Karpas-422 (cell line): ENCODE measurements around the gene PLXND1. TPM values are rescaled to one million over a fixed set of nuclear protein-coding genes. Genes with fewer than 3 reads are reported as not detected.

Source experiments
- DNase-seq: peaks from one replicate; pipeline ENCODE4 v3.0.0-alpha.2; 2015
- H2AFZ ChIP-seq: fragments of 200-600 bp; sonication (generic); 2 replicates; pipeline ENCODE4 v1.6.1; 2014; ENCODE audit warnings: antibody characterized with exemption, low read length, mixed read lengths
- H3K27ac ChIP-seq: fragments of 200-600 bp; sonication (generic); 2 replicates; pipeline ENCODE4 v1.5.1; 2014; ENCODE audit warnings: mild to moderate bottlenecking, low read length, moderate library complexity
- H3K27me3 ChIP-seq: fragments of 200-600 bp; sonication (generic); 2 replicates; pipeline ENCODE4 v1.6.1; 2014; ENCODE audit warnings: low read length, mixed read lengths
- H3K36me3 ChIP-seq: fragments of 200-600 bp; sonication (generic); 2 replicates; pipeline ENCODE4 v1.6.1; 2014; ENCODE audit warnings: low read length, mixed read lengths; ENCODE audit not compliant: insufficient read depth
- H3K4me1 ChIP-seq: fragments of 200-600 bp; sonication (generic); 2 replicates; pipeline ENCODE4 v1.6.1; 2014; ENCODE audit warnings: mild to moderate bottlenecking, low read length, mixed read lengths
- H3K4me2 ChIP-seq: fragments of 200-600 bp; sonication (generic); 2 replicates; pipeline ENCODE4 v1.6.1; 2014; ENCODE audit warnings: low read length, low read depth, mild to moderate bottlenecking; ENCODE audit not compliant: poor library complexity, severe bottlenecking
- H3K4me3 ChIP-seq: fragments of 200-600 bp; sonication (generic); 2 replicates; pipeline ENCODE4 v1.5.1; 2014; ENCODE audit warnings: mild to moderate bottlenecking, antibody characterized with exemption, low read length, mixed read lengths
- H3K79me2 ChIP-seq: fragments of 200-600 bp; sonication (generic); 2 replicates; pipeline ENCODE4 v1.6.1; 2014; ENCODE audit warnings: mild to moderate bottlenecking, low read length, mixed read lengths
- H3K9ac ChIP-seq: fragments of 200-600 bp; sonication (generic); 2 replicates; pipeline ENCODE4 v1.6.0; 2014; ENCODE audit warnings: low read length
- H3K9me2 ChIP-seq: fragments of 200-600 bp; sonication (generic), shearing (Covaris generic); replicated peaks from 2 replicates; pipeline ENCODE4 v1.6.0; 2014; ENCODE audit warnings: mild to moderate bottlenecking, low read length, moderate library complexity; ENCODE audit not compliant: insufficient read depth
- H3K9me3 ChIP-seq: fragments of 300-700, 200-600 bp; sonication (generic); 2 replicates; pipeline ENCODE4 v1.6.1; 2014; ENCODE audit warnings: low read length, mixed read lengths
- H4K20me1 ChIP-seq: fragments of 200-600 bp; sonication (generic); 2 replicates; pipeline ENCODE4 v1.6.1; 2014; ENCODE audit warnings: mild to moderate bottlenecking, antibody characterized with exemption, low read length, low read depth; ENCODE audit not compliant: insufficient read depth
- total RNA-seq: library from RNA; depleted of rRNA; stranded (reverse); fragments of >200 nt; shearing (Covaris generic); gene quantifications from 2 replicates; pipeline ENCODE4 v1.2.3, GENCODE V29; 2014; ENCODE audit warnings: low replicate concordance

Gene PLXND1
- total RNA-seq, 1 experiment from 2014 or later = 0.52 TPM

GRCh38 chr3:129593230-129593594 is 13.3 kb downstream of the PLXND1 start:
- Histone ChIP-seq H3K27me3 (no peaks in the 10 kb centered on the region), H3K79me2 (no peaks in the 10 kb centered on the region), H3K4me3 (no peak overlapping the region), H3K4me2 (no peak overlapping the region), H3K4me1 (peaks cover 12% of the 10 kb centered on the region; the same call in 1 of the 2 replicates), H2AFZ (no peak overlapping the region), H4K20me1 (no peaks in the 10 kb centered on the region; the same call in 1 of the 2 replicates), H3K36me3 (no peaks in the 10 kb centered on the region), H3K27ac (no peak overlapping the region), H3K9me3 (no peaks in the 10 kb centered on the region), H3K9ac (no peak overlapping the region), H3K9me2 (no peaks in the 10 kb centered on the region)
- no peak for DNase-seq

DNA sequence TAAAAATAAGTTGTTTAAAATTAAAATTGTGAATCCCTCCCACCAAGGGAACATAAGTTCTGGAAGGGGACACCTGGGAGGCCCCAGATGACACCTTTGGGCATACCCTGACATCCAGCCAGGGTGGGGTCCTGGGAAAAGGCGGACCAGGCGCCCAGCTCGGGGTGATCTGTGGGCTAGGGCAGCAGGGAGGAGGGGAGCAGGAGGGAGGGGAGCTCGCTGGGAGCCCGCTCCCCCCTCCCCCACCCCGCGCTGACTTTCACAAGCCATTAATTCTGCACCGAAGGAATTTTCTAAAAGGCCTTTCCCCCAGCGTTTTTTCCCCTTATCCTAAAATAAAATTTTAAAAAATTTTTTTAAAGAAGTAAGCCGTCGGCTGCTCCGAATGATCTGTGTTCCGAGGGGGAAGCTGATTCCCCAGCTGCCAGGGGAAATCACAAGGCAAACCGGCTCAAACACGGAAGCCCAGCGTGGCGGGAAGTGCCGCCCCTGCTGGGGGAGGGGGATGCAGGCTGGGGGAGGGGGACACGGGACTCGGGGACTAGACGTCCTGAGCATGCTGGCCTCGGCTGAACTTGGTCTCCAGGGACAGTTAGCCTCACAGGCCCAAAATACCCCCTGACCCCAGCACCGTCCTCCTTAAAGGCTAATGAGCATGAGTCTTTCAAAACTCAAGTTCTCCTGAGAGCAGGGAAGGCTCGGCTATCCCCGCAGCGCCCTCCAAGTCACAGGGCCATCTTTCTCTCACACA is 13.9 kb downstream of the PLXND1 start:
- Histone ChIP-seq H3K27ac (no peak overlapping the region), H3K4me3 (no peak overlapping the region), H2AFZ (no peak overlapping the region), H3K36me3 (no peaks in the 10 kb centered on the region), H3K27me3 (no peaks in the 10 kb centered on the region), H4K20me1 (no peaks in the 10 kb centered on the region; the same call in 1 of the 2 replicates), H3K9me3 (no peaks in the 10 kb centered on the region), H3K9me2 (no peaks in the 10 kb centered on the region), H3K4me2 (peak overlapping the region; percentile 38), H3K79me2 (no peaks in the 10 kb centered on the region), H3K9ac (no peak overlapping the region), H3K4me1 (peaks cover 12% of the 10 kb centered on the region; the same call in 1 of the 2 replicates)
- DNase-seq = no peak

- H3K9ac ChIP-seq = no peak overlapping the region
- no peak overlapping the region for H2AFZ ChIP-seq
- no peak overlapping the region for H3K4me3 ChIP-seq
- DNase-seq = no peak
- no peaks in the 10 kb centered on the region for H3K27me3 ChIP-seq
- peaks cover 12% of the 10 kb centered on the region; the same call in 1 of the 2 replicates for H3K4me1 ChIP-seq
- H3K4me2 ChIP-seq = peak overlapping the region; percentile 38
- H3K36me3 ChIP-seq = no peaks in the 10 kb centered on the region
- H3K79me2 ChIP-seq = no peaks in the 10 kb centered on the region
- no peaks in the 10 kb centered on the region; the same call in 1 of the 2 replicates for H4K20me1 ChIP-seq
- H3K9me3 ChIP-seq = no peaks in the 10 kb centered on the region
- H3K9me2 ChIP-seq = no peaks in the 10 kb centered on the region
- H3K27ac ChIP-seq = no peak overlapping the region
Measured at GRCh38 chr3:129591932-129592331, 14.5 kb downstream of the PLXND1 start.

- Histone ChIP-seq H3K9me3 (no peaks in the 10 kb centered on the region), H3K9ac (no peak overlapping the region), H3K4me3 (no peak overlapping the region), H3K27me3 (no peaks in the 10 kb centered on the region), H3K36me3 (no peaks in the 10 kb centered on the region), H4K20me1 (no peaks in the 10 kb centered on the region; the same call in 1 of the 2 replicates), H2AFZ (no peak overlapping the region), H3K9me2 (no peaks in the 10 kb centered on the region), H3K4me1 (peaks cover 12% of the 10 kb centered on the region; the same call in 1 of the 2 replicates), H3K4me2 (no peak overlapping the region), H3K27ac (no peak overlapping the region), H3K79me2 (no peaks in the 10 kb centered on the region)
- DNase-seq = no peak
Measured at GRCh38 chr3:129590215-129590614, 16.3 kb downstream of the PLXND1 start.

GRCh38 chr3:129587566-129588210 is 18.8 kb downstream of the PLXND1 start:
- no peak overlapping the region for H2AFZ ChIP-seq
- no peaks in the 10 kb centered on the region for H3K27me3 ChIP-seq
- peaks cover 25% of the 10 kb centered on the region for H3K4me1 ChIP-seq
- no peak overlapping the region for H3K4me2 ChIP-seq
- H4K20me1 ChIP-seq = peaks cover 14% of the 10 kb centered on the region
- H3K9ac ChIP-seq = no peak overlapping the region
- DNase-seq = no peak
- no peaks in the 10 kb centered on the region for H3K9me2 ChIP-seq
- H3K27ac ChIP-seq = no peak overlapping the region
- H3K36me3 ChIP-seq = no peaks in the 10 kb centered on the region
- no peak overlapping the region for H3K4me3 ChIP-seq
- no peaks in the 10 kb centered on the region for H3K79me2 ChIP-seq
- H3K9me3 ChIP-seq = no peaks in the 10 kb centered on the region

GRCh38 chr3:129586746-129587430 is 19.6 kb downstream of the PLXND1 start:
- no peak for DNase-seq
- Histone ChIP-seq H3K36me3 (no peaks in the 10 kb centered on the region), H3K9ac (no peak overlapping the region), H3K9me3 (no peaks in the 10 kb centered on the region), H2AFZ (no peak overlapping the region), H4K20me1 (peaks cover 22% of the 10 kb centered on the region), H3K27me3 (no peaks in the 10 kb centered on the region), H3K4me2 (no peak overlapping the region), H3K4me3 (no peak overlapping the region), H3K9me2 (no peaks in the 10 kb centered on the region), H3K27ac (no peak overlapping the region), H3K4me1 (peaks cover 26% of the 10 kb centered on the region), H3K79me2 (no peaks in the 10 kb centered on the region)

DNA sequence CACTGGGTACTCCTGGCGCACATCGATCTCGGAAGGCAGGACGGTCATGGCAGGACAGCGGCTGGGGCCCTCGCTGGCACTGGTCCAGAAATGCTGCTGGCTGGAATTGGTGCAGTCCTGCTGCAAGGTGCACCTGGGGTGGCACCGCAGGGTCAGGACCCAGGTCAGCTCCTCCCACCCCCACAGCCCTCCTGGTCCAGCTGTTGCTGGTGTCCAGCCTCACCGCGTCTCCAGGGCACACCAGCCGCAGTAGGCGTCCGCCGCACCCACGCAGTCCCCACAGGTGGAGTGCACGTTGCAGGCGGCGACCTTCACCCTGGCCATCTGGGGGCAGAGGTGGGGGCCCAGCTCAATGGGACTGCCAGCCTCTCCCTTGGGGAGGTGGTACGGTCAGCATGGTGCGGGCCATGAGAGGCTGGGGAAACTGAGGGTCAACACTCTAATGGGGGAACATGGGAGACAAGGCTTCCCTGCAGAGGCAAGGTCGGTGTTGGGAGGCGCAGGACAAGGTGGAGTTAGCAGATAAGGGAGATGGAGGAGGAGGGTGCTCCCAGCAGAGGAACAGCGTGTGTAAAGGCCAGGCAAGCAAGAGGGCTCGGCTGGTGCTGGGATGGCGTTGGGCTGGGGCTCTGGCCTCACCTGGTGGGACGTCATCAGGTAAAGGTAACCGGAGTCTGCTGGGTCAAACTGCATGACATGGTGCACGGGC is 20.4 kb downstream of the PLXND1 start:
- Histone ChIP-seq H3K27ac (no peak overlapping the region), H3K9me3 (no peaks in the 10 kb centered on the region), H3K4me2 (no peak overlapping the region), H3K4me3 (no peak overlapping the region), H3K36me3 (no peaks in the 10 kb centered on the region), H3K9ac (no peak overlapping the region), H4K20me1 (peaks cover 25% of the 10 kb centered on the region), H3K4me1 (peaks cover 24% of the 10 kb centered on the region), H2AFZ (no peak overlapping the region), H3K9me2 (no peaks in the 10 kb centered on the region), H3K79me2 (no peaks in the 10 kb centered on the region), H3K27me3 (no peaks in the 10 kb centered on the region)
- DNase-seq = no peak

DNA sequence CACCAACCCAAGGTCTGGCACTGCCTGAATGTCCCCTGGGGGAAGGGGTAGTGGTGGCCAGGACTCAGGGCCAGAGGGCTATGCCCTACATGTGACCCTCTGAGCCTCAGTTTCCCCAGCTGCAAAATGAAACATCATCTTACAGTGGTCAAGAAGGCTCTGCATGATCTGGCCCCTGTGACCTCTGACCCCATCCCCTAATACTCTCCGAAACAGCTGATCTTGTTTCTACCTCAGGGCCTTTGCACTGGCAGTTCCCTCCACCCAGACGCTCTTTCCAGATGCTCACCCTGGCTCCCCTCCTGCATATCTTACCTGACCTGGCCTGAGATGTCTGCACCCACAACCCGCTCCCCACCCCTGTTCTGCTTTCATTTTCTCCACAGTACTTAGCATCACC is 21.8 kb downstream of the PLXND1 start:
- Histone ChIP-seq H3K9me2 (no peaks in the 10 kb centered on the region), H3K36me3 (no peaks in the 10 kb centered on the region), H3K4me3 (no peak overlapping the region), H3K9ac (no peak overlapping the region), H3K27ac (no peak overlapping the region), H3K4me1 (peaks cover 24% of the 10 kb centered on the region), H4K20me1 (peaks cover 25% of the 10 kb centered on the region), H3K9me3 (no peaks in the 10 kb centered on the region), H3K79me2 (no peaks in the 10 kb centered on the region), H3K27me3 (no peaks in the 10 kb centered on the region), H2AFZ (no peak overlapping the region), H3K4me2 (no peak overlapping the region)
- DNase-seq = no peak
